Natural killer cell (primary cell): ENCODE measurements around the gene OR2H2. TPM values are rescaled to one million over a fixed set of nuclear protein-coding genes. Genes with fewer than 3 reads are reported as not detected.

ENCODE experiments used
- ATAC-seq, 3 donors: fragments of 150-1000 bp in 2 of 3; fragments of 200-7000 bp in 1 of 3; cut with Tn5 transposase; 1 replicate in 1 of 3; 2 replicates in 2 of 3; pipeline ENCODE4 v1.10.0; 2021; ENCODE audit warnings: mild to moderate bottlenecking in 2 of 3, moderate library complexity in 2 of 3
- DNase-seq, 2 donors: peaks; one replicate each; pipeline versions ENCODE4 v3.0.0 to v3.0.0-alpha.2; 2013 to 2021; ENCODE audit warnings: mixed read lengths in 1 of 2
- H3K27ac ChIP-seq: one replicate; pipeline ENCODE4 v1.5.1; 2013; ENCODE audit warnings: mild to moderate bottlenecking, low read length
- H3K27me3 ChIP-seq: one replicate; pipeline ENCODE4 v1.6.1; 2013; ENCODE audit warnings: low read length; ENCODE audit not compliant: control insufficient read depth, insufficient read depth
- H3K36me3 ChIP-seq: one replicate; pipeline ENCODE4 v1.6.1; 2013; ENCODE audit warnings: low read length; ENCODE audit not compliant: control insufficient read depth, insufficient read depth
- H3K4me1 ChIP-seq: one replicate; pipeline ENCODE4 v1.6.1; 2013; ENCODE audit warnings: low read length; ENCODE audit not compliant: control insufficient read depth, insufficient read depth
- H3K4me3 ChIP-seq: one replicate; pipeline ENCODE4 v1.5.1; 2013; ENCODE audit warnings: low read length
- H3K9me3 ChIP-seq: one replicate; pipeline ENCODE4 v1.6.1; 2013; ENCODE audit warnings: low read length; ENCODE audit not compliant: control insufficient read depth, insufficient read depth
- H3K27ac Mint-ChIP-seq, 2 donors: one replicate each; pipeline ENCODE4 v1.8.0; 2022; ENCODE audit warnings: mild to moderate bottlenecking in 2 of 2, mixed read lengths in 2 of 2, moderate library complexity in 1 of 2
- H3K27me3 Mint-ChIP-seq, 2 donors: one replicate each; pipeline ENCODE4 v1.8.0; 2022; ENCODE audit warnings: low read depth in 2 of 2, mixed read lengths in 2 of 2
- H3K36me3 Mint-ChIP-seq: one replicate; pipeline ENCODE4 v1.8.0; 2022; ENCODE audit warnings: mixed read lengths
- H3K4me1 Mint-ChIP-seq, 2 donors: one replicate each; pipeline ENCODE4 v1.8.0; 2022; ENCODE audit warnings: mixed read lengths in 2 of 2
- H3K4me3 Mint-ChIP-seq: one replicate; pipeline ENCODE4 v1.8.0; 2022; ENCODE audit warnings: mild to moderate bottlenecking, moderate library complexity, mixed read lengths
- H3K9me3 Mint-ChIP-seq, 2 donors: one replicate each; pipeline ENCODE4 v1.8.0; 2022; ENCODE audit warnings: mixed read lengths in 2 of 2
- CTCF ChIP-seq: fragments of 200-600 bp; IDR thresholded peaks from one replicate; pipeline ENCODE4 v1.8.0; 2022; ENCODE audit warnings: antibody characterized with exemption
- WGBS: methylation state at CpG from one replicate; pipeline ENCODE4 v1.1.7; 2013; ENCODE audit warnings: missing lambda C conversion rate; ENCODE audit not compliant: insufficient coverage; 5-methylcytosine and 5-hydroxymethylcytosine counted together
- intact Hi-C: fragments of 100-400 bp; cut with micrococcal nuclease; formaldehyde crosslinking; loops from one replicate; pipeline ENCODE4 v1.14.2; 2022
- total RNA-seq, 4 donors: library from RNA; stranded (reverse); fragments of 120-200 nt in 1 of 4; gene quantifications; one replicate each; pipeline versions ENCODE4 v1.2.3 to v1.2.4, GENCODE V29; 2013 to 2022

Gene OR2H2
- total RNA-seq, 3 donors from 2014 or later (not counting 1 experiment from before 2014, with no cell fraction given) = not detected

- H3K27ac Mint-ChIP-seq = no peak overlapping the region
Observed at GRCh38 chr6:29603930-29604329, 19.0 kb downstream of the OR2H2 start.

GRCh38 chr6:29608131-29608530, 23.2 kb downstream of the OR2H2 start:
- H3K4me1 ChIP-seq = no peaks in the 10 kb centered on the region
- H3K36me3 Mint-ChIP-seq = no peaks in the 10 kb centered on the region
- ATAC-seq (no peak), DNase-seq (no peak)
- H3K27ac ChIP-seq = no peak overlapping the region
- H3K4me3 Mint-ChIP-seq = no peak overlapping the region
- H3K27me3 ChIP-seq = no peaks in the 10 kb centered on the region
- H3K9me3 Mint-ChIP-seq = no peaks in the 10 kb centered on the region
- H3K36me3 ChIP-seq = no peaks in the 10 kb centered on the region
- peaks cover 14 to 17% of the 10 kb centered on the region in 2 donors for H3K27me3 Mint-ChIP-seq
- H3K9me3 ChIP-seq = no peaks in the 10 kb centered on the region
- no peaks in the 10 kb centered on the region for H3K4me1 Mint-ChIP-seq
- no peak overlapping the region for H3K27ac Mint-ChIP-seq
- intact Hi-C loops = no loop called here
- no peak overlapping the region for H3K4me3 ChIP-seq
- TF ChIP-seq CTCF = no peak

More at GRCh38 chr6:29603930-29604329, 19.0 kb downstream of the OR2H2 start:
- H3K9me3 ChIP-seq = no peaks in the 10 kb centered on the region
- no peaks in the 10 kb centered on the region for H3K36me3 ChIP-seq
- Mint-ChIP-seq H3K36me3 (no peaks in the 10 kb centered on the region), H3K4me1 (no peaks in the 10 kb centered on the region), H3K4me3 (no peak overlapping the region), H3K27me3 (peaks cover 14 to 20% of the 10 kb centered on the region in 2 donors), H3K9me3 (no peaks in the 10 kb centered on the region)
- H3K27ac ChIP-seq = no peak overlapping the region
- H3K27me3 ChIP-seq = no peaks in the 10 kb centered on the region
- ATAC-seq (no peak), DNase-seq (no peak)
- intact Hi-C loops = no loop called here
- 97% methylated on average over 2 of the region's 2 CpGs for WGBS
- H3K4me3 ChIP-seq = no peak overlapping the region
- no peaks in the 10 kb centered on the region for H3K4me1 ChIP-seq
- no peak for TF ChIP-seq CTCF

DNA sequence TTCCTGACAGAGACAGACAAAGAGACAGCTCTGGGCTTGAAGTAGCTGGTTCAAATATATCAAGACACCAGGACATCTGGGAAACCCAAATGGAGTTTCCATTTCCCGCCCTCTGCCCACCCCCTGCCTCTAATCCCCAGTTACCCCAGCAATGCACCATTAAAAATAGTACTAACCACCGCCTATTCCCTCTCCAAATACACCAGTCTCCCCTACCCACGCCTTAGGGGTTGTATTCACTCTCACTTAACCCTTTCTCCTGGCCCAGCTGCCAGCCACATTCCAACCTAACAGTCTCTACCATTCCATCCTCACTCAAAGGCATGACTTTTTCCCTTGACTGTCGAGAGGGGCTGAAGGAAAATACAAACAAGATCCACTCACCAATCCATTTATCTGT, 25.6 kb downstream of the OR2H2 start:
- Histone ChIP-seq H3K27me3 (no peaks in the 10 kb centered on the region), H3K4me3 (no peak overlapping the region), H3K36me3 (no peaks in the 10 kb centered on the region), H3K4me1 (no peaks in the 10 kb centered on the region), H3K9me3 (no peaks in the 10 kb centered on the region), H3K27ac (no peak overlapping the region)
- no peak overlapping the region for H3K4me3 Mint-ChIP-seq
- TF ChIP-seq CTCF = no peak
- ATAC-seq (no peak), DNase-seq (no peak)
- peaks cover 13 to 17% of the 10 kb centered on the region in 2 donors for H3K27me3 Mint-ChIP-seq
- 88% methylated on average over 4 of the region's 4 CpGs for WGBS
- H3K9me3 Mint-ChIP-seq = no peaks in the 10 kb centered on the region
- H3K4me1 Mint-ChIP-seq = no peaks in the 10 kb centered on the region
- intact Hi-C loops = no loop called here
- no peaks in the 10 kb centered on the region for H3K36me3 Mint-ChIP-seq
- no peak overlapping the region for H3K27ac Mint-ChIP-seq

- Mint-ChIP-seq H3K9me3 (no peaks in the 10 kb centered on the region), H3K4me1 (no peaks in the 10 kb centered on the region), H3K4me3 (no peak overlapping the region), H3K27me3 (peaks cover 13 to 15% of the 10 kb centered on the region in 2 donors), H3K36me3 (no peaks in the 10 kb centered on the region), H3K27ac (no peak overlapping the region)
- Histone ChIP-seq H3K4me3 (no peak overlapping the region), H3K27me3 (no peaks in the 10 kb centered on the region), H3K9me3 (no peaks in the 10 kb centered on the region), H3K27ac (no peak overlapping the region), H3K36me3 (no peaks in the 10 kb centered on the region), H3K4me1 (no peaks in the 10 kb centered on the region)
- TF ChIP-seq CTCF = no peak
- ATAC-seq (no peak), DNase-seq (no peak)
- WGBS = 95% methylated on average over 4 of the region's 4 CpGs
- intact Hi-C loops = no loop called here
Observed at GRCh38 chr6:29611426-29611825, 26.5 kb downstream of the OR2H2 start.
